ENCODE results near the gene RNF186.

- TF ChIP-seq CTCF (IDR thresholded peaks at IDR 0.05; ENCODE audit: low read depth, low read length, poor library complexity, severe bottlenecking), result no peak
- TF ChIP-seq EZH2phosphoT487 (IDR thresholded peaks at IDR 0.05; ENCODE audit: borderline replicate concordance, low read length), result no peak
These were observed 17.3 kb downstream of the RNF186 start for GRCh38 chr1:19797827-19798226.
